ENCODE data around the gene SRRM4. TPM values are rescaled to one million over a fixed set of nuclear protein-coding genes. Genes with fewer than 3 reads are reported as not detected.

Gene SRRM4
- total and polyA plus RNA-seq, 2 experiments from 2014 or later, result 0.53 to 0.63 TPM

DNA sequence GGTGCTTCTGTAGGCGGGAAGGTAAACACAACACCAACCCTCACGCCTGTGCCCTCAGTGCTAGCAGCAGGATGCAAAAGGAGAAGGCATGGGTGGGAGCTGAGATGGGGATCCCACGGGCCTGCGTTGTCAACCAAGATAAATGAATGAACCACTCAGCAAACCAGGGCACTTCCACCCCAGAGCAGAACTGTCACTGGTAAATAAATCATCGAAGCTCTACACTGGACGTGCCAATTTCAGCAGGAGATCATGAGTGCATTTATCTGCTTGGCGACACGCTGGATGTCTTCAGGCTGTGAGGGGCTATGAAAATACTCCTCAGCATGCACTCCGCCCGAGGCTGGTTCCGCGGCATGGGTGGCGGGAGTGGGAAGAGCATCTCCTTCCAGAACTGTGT lies 230.5 kb downstream of the SRRM4 start:
- no peaks in the 10 kb centered on the region for H3K79me2 ChIP-seq (replicated peaks; ENCODE audit: insufficient read depth)
- peaks cover 1% of the 10 kb centered on the region for H3K27me3 Mint-ChIP-seq (ENCODE audit: insufficient read depth, low read depth, poor library complexity)
- no peak for ATAC-seq
- H3K27me3 ChIP-seq (ENCODE audit: insufficient read depth), result no peaks in the 10 kb centered on the region
- no peaks in the 10 kb centered on the region for H4K20me1 ChIP-seq (replicated peaks; ENCODE audit: insufficient read depth)
- no peak for TF ChIP-seq ZNF331 (CRISPR knock-in tag; IDR thresholded peaks at IDR 0.05; ENCODE audit: low read depth)
- TF ChIP-seq, protein P1, sequence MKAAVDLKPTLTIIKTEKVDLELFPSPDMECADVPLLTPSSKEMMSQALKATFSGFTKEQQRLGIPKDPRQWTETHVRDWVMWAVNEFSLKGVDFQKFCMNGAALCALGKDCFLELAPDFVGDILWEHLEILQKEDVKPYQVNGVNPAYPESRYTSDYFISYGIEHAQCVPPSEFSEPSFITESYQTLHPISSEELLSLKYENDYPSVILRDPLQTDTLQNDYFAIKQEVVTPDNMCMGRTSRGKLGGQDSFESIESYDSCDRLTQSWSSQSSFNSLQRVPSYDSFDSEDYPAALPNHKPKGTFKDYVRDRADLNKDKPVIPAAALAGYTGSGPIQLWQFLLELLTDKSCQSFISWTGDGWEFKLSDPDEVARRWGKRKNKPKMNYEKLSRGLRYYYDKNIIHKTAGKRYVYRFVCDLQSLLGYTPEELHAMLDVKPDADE (IDR thresholded peaks at IDR 0.05), result no peak
- TF ChIP-seq, protein P2, sequence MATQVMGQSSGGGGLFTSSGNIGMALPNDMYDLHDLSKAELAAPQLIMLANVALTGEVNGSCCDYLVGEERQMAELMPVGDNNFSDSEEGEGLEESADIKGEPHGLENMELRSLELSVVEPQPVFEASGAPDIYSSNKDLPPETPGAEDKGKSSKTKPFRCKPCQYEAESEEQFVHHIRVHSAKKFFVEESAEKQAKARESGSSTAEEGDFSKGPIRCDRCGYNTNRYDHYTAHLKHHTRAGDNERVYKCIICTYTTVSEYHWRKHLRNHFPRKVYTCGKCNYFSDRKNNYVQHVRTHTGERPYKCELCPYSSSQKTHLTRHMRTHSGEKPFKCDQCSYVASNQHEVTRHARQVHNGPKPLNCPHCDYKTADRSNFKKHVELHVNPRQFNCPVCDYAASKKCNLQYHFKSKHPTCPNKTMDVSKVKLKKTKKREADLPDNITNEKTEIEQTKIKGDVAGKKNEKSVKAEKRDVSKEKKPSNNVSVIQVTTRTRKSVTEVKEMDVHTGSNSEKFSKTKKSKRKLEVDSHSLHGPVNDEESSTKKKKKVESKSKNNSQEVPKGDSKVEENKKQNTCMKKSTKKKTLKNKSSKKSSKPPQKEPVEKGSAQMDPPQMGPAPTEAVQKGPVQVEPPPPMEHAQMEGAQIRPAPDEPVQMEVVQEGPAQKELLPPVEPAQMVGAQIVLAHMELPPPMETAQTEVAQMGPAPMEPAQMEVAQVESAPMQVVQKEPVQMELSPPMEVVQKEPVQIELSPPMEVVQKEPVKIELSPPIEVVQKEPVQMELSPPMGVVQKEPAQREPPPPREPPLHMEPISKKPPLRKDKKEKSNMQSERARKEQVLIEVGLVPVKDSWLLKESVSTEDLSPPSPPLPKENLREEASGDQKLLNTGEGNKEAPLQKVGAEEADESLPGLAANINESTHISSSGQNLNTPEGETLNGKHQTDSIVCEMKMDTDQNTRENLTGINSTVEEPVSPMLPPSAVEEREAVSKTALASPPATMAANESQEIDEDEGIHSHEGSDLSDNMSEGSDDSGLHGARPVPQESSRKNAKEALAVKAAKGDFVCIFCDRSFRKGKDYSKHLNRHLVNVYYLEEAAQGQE (IDR thresholded peaks at IDR 0.05; ENCODE audit: unreplicated experiment), result no peak
- no peak for TF ChIP-seq CREB1 (CRISPR knock-in tag; IDR thresholded peaks at IDR 0.05; ENCODE audit: low read depth)
- TF ChIP-seq, protein P3, sequence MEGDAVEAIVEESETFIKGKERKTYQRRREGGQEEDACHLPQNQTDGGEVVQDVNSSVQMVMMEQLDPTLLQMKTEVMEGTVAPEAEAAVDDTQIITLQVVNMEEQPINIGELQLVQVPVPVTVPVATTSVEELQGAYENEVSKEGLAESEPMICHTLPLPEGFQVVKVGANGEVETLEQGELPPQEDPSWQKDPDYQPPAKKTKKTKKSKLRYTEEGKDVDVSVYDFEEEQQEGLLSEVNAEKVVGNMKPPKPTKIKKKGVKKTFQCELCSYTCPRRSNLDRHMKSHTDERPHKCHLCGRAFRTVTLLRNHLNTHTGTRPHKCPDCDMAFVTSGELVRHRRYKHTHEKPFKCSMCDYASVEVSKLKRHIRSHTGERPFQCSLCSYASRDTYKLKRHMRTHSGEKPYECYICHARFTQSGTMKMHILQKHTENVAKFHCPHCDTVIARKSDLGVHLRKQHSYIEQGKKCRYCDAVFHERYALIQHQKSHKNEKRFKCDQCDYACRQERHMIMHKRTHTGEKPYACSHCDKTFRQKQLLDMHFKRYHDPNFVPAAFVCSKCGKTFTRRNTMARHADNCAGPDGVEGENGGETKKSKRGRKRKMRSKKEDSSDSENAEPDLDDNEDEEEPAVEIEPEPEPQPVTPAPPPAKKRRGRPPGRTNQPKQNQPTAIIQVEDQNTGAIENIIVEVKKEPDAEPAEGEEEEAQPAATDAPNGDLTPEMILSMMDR (conservative IDR thresholded peaks at IDR 0.05; ENCODE audit: low read depth in 2 of 2), result no peak
- TF ChIP-seq JUNB (IDR thresholded peaks at IDR 0.05; ENCODE audit: unreplicated experiment), result no peak
- no peak for TF ChIP-seq EZH2phosphoT487 (IDR thresholded peaks at IDR 0.05; ENCODE audit: unreplicated experiment)
- no peak for TF ChIP-seq STAT1 (IDR thresholded peaks at IDR 0.05; ENCODE audit: unreplicated experiment)
- no peak for TF ChIP-seq POLR2AphosphoS5 (IDR thresholded peaks at IDR 0.05; ENCODE audit: low read depth)
- no peak for TF ChIP-seq EZH2 (IDR thresholded peaks at IDR 0.05; ENCODE audit: low read depth, unreplicated experiment)
- TF ChIP-seq ZNF114 (CRISPR knock-in tag; IDR thresholded peaks at IDR 0.05), result no peak
- TF ChIP-seq NANOG (IDR thresholded peaks at IDR 0.05; ENCODE audit: borderline replicate concordance), result no peak
- TF ChIP-seq, protein P4, sequence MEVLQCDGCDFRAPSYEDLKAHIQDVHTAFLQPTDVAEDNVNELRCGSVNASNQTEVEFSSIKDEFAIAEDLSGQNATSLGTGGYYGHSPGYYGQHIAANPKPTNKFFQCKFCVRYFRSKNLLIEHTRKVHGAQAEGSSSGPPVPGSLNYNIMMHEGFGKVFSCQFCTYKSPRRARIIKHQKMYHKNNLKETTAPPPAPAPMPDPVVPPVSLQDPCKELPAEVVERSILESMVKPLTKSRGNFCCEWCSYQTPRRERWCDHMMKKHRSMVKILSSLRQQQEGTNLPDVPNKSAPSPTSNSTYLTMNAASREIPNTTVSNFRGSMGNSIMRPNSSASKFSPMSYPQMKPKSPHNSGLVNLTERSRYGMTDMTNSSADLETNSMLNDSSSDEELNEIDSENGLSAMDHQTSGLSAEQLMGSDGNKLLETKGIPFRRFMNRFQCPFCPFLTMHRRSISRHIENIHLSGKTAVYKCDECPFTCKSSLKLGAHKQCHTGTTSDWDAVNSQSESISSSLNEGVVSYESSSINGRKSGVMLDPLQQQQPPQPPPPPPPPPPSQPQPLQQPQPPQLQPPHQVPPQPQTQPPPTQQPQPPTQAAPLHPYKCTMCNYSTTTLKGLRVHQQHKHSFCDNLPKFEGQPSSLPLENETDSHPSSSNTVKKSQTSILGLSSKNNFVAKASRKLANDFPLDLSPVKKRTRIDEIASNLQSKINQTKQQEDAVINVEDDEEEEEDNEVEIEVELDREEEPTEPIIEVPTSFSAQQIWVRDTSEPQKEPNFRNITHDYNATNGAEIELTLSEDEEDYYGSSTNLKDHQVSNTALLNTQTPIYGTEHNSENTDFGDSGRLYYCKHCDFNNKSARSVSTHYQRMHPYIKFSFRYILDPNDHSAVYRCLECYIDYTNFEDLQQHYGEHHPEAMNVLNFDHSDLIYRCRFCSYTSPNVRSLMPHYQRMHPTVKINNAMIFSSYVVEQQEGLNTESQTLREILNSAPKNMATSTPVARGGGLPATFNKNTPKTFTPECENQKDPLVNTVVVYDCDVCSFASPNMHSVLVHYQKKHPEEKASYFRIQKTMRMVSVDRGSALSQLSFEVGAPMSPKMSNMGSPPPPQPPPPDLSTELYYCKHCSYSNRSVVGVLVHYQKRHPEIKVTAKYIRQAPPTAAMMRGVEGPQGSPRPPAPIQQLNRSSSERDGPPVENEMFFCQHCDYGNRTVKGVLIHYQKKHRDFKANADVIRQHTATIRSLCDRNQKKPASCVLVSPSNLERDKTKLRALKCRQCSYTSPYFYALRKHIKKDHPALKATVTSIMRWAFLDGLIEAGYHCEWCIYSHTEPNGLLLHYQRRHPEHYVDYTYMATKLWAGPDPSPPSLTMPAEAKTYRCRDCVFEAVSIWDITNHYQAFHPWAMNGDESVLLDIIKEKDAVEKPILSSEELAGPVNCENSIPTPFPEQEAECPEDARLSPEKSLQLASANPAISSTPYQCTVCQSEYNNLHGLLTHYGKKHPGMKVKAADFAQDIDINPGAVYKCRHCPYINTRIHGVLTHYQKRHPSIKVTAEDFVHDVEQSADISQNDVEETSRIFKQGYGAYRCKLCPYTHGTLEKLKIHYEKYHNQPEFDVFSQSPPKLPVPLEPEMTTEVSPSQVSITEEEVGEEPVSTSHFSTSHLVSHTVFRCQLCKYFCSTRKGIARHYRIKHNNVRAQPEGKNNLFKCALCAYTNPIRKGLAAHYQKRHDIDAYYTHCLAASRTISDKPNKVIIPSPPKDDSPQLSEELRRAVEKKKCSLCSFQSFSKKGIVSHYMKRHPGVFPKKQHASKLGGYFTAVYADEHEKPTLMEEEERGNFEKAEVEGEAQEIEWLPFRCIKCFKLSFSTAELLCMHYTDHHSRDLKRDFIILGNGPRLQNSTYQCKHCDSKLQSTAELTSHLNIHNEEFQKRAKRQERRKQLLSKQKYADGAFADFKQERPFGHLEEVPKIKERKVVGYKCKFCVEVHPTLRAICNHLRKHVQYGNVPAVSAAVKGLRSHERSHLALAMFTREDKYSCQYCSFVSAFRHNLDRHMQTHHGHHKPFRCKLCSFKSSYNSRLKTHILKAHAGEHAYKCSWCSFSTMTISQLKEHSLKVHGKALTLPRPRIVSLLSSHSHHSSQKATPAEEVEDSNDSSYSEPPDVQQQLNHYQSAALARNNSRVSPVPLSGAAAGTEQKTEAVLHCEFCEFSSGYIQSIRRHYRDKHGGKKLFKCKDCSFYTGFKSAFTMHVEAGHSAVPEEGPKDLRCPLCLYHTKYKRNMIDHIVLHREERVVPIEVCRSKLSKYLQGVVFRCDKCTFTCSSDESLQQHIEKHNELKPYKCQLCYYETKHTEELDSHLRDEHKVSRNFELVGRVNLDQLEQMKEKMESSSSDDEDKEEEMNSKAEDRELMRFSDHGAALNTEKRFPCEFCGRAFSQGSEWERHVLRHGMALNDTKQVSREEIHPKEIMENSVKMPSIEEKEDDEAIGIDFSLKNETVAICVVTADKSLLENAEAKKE (CRISPR knock-in tag; IDR thresholded peaks at IDR 0.05), result no peak
- H3K9me3 Mint-ChIP-seq, result no peaks in the 10 kb centered on the region
- H3K4me1 Mint-ChIP-seq, result peaks cover 18% of the 10 kb centered on the region
- H3K36me3 ChIP-seq (ENCODE audit: insufficient read depth), result no peaks in the 10 kb centered on the region
- no peak overlapping the region for H3K27ac Mint-ChIP-seq
- H2AFZ ChIP-seq, result no peak overlapping the region
- no peaks in the 10 kb centered on the region for H3K9me2 ChIP-seq (ENCODE audit: insufficient read depth)
- no peak overlapping the region for H3K27ac ChIP-seq (ENCODE audit: low read depth)
- peaks cover 1% of the 10 kb centered on the region for H3K4me1 ChIP-seq (ENCODE audit: insufficient read depth)
- no peak overlapping the region for H3K4me2 ChIP-seq
- no peak overlapping the region for H3K4me3 ChIP-seq
- H3K36me3 Mint-ChIP-seq (ENCODE audit: low read depth), result no peaks in the 10 kb centered on the region
- H3K4me3 Mint-ChIP-seq, result no peak overlapping the region
- no peak for DNase-seq (ENCODE audit: low spot score)
- H3F3A ChIP-seq (replicated peaks; ENCODE audit: low read depth), result no peaks in the 10 kb centered on the region
